Endothelial cell of umbilical vein (primary cell): ENCODE measurements around the gene NR2F2. TPM values are rescaled to one million over a fixed set of nuclear protein-coding genes. Genes with fewer than 3 reads are reported as not detected.

ENCODE experiments used
- BruUV-seq: library from RNA; stranded (reverse); fragments of 400-500 nt; replicated peaks from 2 replicates; lab custom pipeline; 2021; lab: Mats Ljungman, UMichigan
- CTCF ChIA-PET: fragments of 300-600, 350-600 bp; sonication (Branson Sonifier 250); formaldehyde crosslinking; loops from one replicate; lab custom pipeline; 2021; ENCODE audit warnings: antibody characterized with exemption, inconsistent platforms; lab: Charles Lee
- POLR2A ChIA-PET: fragments of 300-600, 350-600 bp; sonication (Branson Sonifier 250); formaldehyde crosslinking; loops from one replicate; lab custom pipeline; 2021; ENCODE audit warnings: antibody characterized with exemption, inconsistent platforms; lab: Charles Lee
- DNase-seq: peaks from one replicate; pipeline ENCODE4 v3.0.0-alpha.2; 2011; ENCODE audit warnings: low read depth, low spot score
- FAIRE-seq: peaks from 2 replicates; lab custom pipeline; 2011; peaks lifted over from hg19 to GRCh38; lab: Jason Lieb, UNC
- H2AFZ ChIP-seq: 2 replicates; pipeline ENCODE4 v1.6.0; 2012; ENCODE audit warnings: low read depth, low read length, control low read depth, inconsistent platforms
- H3K27ac ChIP-seq: 2 replicates; pipeline ENCODE4 v1.5.1; 2011; ENCODE audit warnings: low read depth, mild to moderate bottlenecking, control low read depth, low read length, moderate library complexity; ENCODE audit not compliant: insufficient read depth
- H3K27me3 ChIP-seq, 2 experiments: 2 replicates each; pipeline versions ENCODE4 v1.6.0 to v1.6.1; 2011; ENCODE audit warnings: low read length in 2 of 2, mixed read lengths in 1 of 2; ENCODE audit not compliant: control insufficient read depth in 2 of 2, insufficient read depth in 2 of 2
- H3K36me3 ChIP-seq, 2 experiments: 2 replicates in 1 of 2; 3 replicates in 1 of 2; pipeline ENCODE4 v1.5.1; 2011; ENCODE audit warnings: low read length in 2 of 2, mild to moderate bottlenecking in 1 of 2, moderate library complexity in 1 of 2; ENCODE audit not compliant: control insufficient read depth in 2 of 2, insufficient read depth in 2 of 2; ENCODE audit errors: extremely low read depth in 1 of 2
- H3K4me1 ChIP-seq: 3 replicates; pipeline ENCODE4 v1.5.1; 2011; ENCODE audit warnings: mild to moderate bottlenecking, low read length; ENCODE audit not compliant: control insufficient read depth, insufficient read depth; ENCODE audit errors: extremely low read depth
- H3K4me2 ChIP-seq: 2 replicates; pipeline ENCODE4 v1.6.1; 2011; ENCODE audit warnings: low read length, control low read depth, mixed read lengths; ENCODE audit not compliant: insufficient read depth
- H3K4me3 ChIP-seq, 3 experiments: fragments of 200-600 bp in 1 of 3; sonication (generic), shearing (Covaris generic) in 1 of 3; replicated peaks in 1 of 3; 2 replicates each; pipeline ENCODE4 v1.5.1; 2011 to 2016; ENCODE audit warnings: control low read depth in 3 of 3, low read length in 3 of 3, mild to moderate bottlenecking in 2 of 3, inconsistent platforms in 1 of 3, low read depth in 1 of 3, moderate library complexity in 1 of 3; ENCODE audit not compliant: insufficient read depth in 1 of 3
- H3K79me2 ChIP-seq: 2 replicates; pipeline ENCODE4 v1.6.0; 2012; ENCODE audit warnings: low read length, inconsistent platforms; ENCODE audit not compliant: control insufficient read depth, insufficient read depth
- H3K9ac ChIP-seq: replicated peaks from 2 replicates; pipeline ENCODE3; 2011; ENCODE audit warnings: low read length, control low read depth; ENCODE audit not compliant: insufficient read depth; ENCODE audit errors: extremely low read depth
- H3K9me1 ChIP-seq: replicated peaks from 3 replicates; pipeline ENCODE4 v1.6.0; 2011; ENCODE audit warnings: mild to moderate bottlenecking, low read length; ENCODE audit not compliant: control insufficient read depth, insufficient read depth; ENCODE audit errors: extremely low read depth
- H3K9me3 ChIP-seq: replicated peaks from 2 replicates; pipeline ENCODE4 v1.5.1; 2012; ENCODE audit warnings: low read length, inconsistent platforms; ENCODE audit not compliant: control insufficient read depth, insufficient read depth
- H4K20me1 ChIP-seq: replicated peaks from 2 replicates; pipeline ENCODE3; 2011; ENCODE audit warnings: mild to moderate bottlenecking, low read length; ENCODE audit not compliant: control insufficient read depth, insufficient read depth; ENCODE audit errors: extremely low read depth
- EZH2 ChIP-seq: IDR thresholded peaks from 2 replicates; pipeline ENCODE4 v1.6.1; 2012; ENCODE audit warnings: borderline replicate concordance, low read depth, mild to moderate bottlenecking, moderate library complexity, low read length, inconsistent platforms; ENCODE audit not compliant: severe bottlenecking
- FOS ChIP-seq: IDR thresholded peaks from 2 replicates; pipeline ENCODE4 v1.6.1; 2011; ENCODE audit warnings: mild to moderate bottlenecking, low read length, moderate library complexity, borderline replicate concordance; ENCODE audit not compliant: insufficient read depth
- GATA2 ChIP-seq: IDR thresholded peaks from 2 replicates; pipeline ENCODE4 v1.7.0; 2011; ENCODE audit warnings: low read depth, mild to moderate bottlenecking, moderate library complexity, mixed read lengths, low read length; ENCODE audit not compliant: insufficient read length, insufficient read depth
- JUN ChIP-seq: IDR thresholded peaks from 2 replicates; pipeline ENCODE4 v1.6.1; 2011; ENCODE audit warnings: borderline replicate concordance, low read depth; ENCODE audit not compliant: insufficient read length, insufficient read depth
- MYC ChIP-seq: IDR thresholded peaks from one replicate; pipeline ENCODE4 v1.6.1; 2011; ENCODE audit warnings: mild to moderate bottlenecking, low read depth, low read length
- POLR2A ChIP-seq: IDR thresholded peaks from 2 replicates; pipeline ENCODE4 v1.6.1; 2012; ENCODE audit warnings: low read depth, mild to moderate bottlenecking, control low read depth, low read length
- POLR2AphosphoS5 ChIP-seq: IDR thresholded peaks from 2 replicates; pipeline ENCODE4 v1.6.1; 2012; ENCODE audit warnings: low read depth, mild to moderate bottlenecking, control low read depth, low read length, moderate library complexity; ENCODE audit not compliant: insufficient read depth
- dilution Hi-C: fragments of 300-500 bp; cut with MboI; formaldehyde crosslinking; loops from one replicate; pipeline ENCODE4 v1.15.0; 2019; ENCODE audit warnings: low sequenced_read_pairs; ENCODE audit not compliant: extremely low pct_ligation_motif_present
- intact Hi-C: fragments of 100-400 bp; cut with micrococcal nuclease; formaldehyde crosslinking; loops from one replicate; pipeline ENCODE4 v1.10.0; 2022
- polyA plus RNA-seq, 4 experiments: library from polyadenylated mRNA; depleted of rRNA in 3 of 4; stranded (reverse) in 3 of 4; unstranded in 1 of 4; fragments of >200 nt; gene quantifications; 2 replicates each; pipeline versions ENCODE4 v1.2.1 to v1.2.3, GENCODE V29; 2011 to 2012; ENCODE audit warnings: missing spikeins in 1 of 4
- total RNA-seq: library from RNA; stranded (reverse); gene quantifications from 2 replicates; pipeline ENCODE4 v1.2.3, GENCODE V29; 2021

NR2F2 gene
- total and polyA plus RNA-seq, 2 donors (not counting 3 experiments of a cell fraction or from before 2014, with no cell fraction given), result 105 to 182 TPM

DNA sequence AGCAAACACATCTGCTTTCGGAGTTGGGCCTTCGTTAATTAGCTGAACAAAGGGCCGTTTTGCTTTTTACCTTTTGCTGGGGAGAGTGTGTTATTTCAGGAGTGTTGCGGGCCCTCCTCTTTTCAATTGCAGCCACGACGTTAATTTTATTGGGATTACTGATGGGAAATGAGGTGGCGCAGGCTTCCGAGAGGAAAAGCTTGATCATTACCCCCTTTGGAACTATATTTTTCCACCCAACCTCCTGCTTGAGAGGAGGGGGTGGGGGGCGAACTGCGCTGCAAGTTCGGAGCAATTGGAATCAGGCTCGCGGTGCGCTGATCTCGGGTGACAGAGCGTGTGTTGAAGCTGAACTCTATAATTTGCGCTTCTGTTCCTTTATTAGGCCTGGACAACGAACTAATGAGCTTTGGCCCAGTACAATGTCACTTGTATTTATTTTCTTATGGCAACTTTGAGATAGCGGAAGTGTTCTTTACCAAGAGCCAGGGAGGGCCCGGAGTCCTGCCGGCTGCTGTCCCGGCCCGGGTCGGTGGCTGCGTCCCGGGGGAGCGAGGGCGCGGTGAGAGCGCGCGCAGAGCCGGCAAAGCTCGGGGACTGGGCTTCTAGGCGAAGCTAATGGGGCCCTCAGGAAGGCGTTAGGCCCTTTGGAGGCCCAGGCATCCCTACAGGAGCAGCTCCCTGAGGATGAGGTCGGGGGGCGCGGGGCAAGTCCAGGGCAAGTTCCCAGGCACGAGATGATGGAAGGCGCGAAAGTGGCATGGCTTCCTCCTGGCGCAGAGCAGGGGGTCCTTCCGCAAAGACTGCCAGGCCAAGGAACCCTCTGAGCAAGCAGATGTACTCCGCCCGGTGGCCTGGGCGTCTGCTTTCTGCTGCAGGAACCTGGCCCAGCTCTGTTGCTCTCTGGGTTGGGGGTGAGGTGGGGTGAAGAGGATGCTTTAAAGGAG lies 12.9 kb downstream of the NR2F2 start:
- Histone ChIP-seq H3K27me3 (no peaks in the 10 kb centered on the region), H3K9ac (peak overlapping the region; percentile 83), H3K36me3 (peaks cover 6 to 12% of the 10 kb centered on the region in 2 experiments), H2AFZ (no peak overlapping the region), H3K4me1 (peaks cover 59% of the 10 kb centered on the region), H3K27ac (peak overlapping the region; percentile 87), H3K4me2 (peak overlapping the region; percentile 94), H3K4me3 (peak overlapping the region; percentile 56 to 99 (median 74)), H3K79me2 (peaks cover 100% of the 10 kb centered on the region), H3K9me3 (no peaks in the 10 kb centered on the region), H3K9me1 (no peaks in the 10 kb centered on the region), H4K20me1 (no peaks in the 10 kb centered on the region)
- TF ChIP-seq MYC, result no peak
- TF ChIP-seq GATA2, result peak; percentile 22
- no peak for TF ChIP-seq JUN
- TF ChIP-seq POLR2AphosphoS5, result peak; percentile 18
- TF ChIP-seq POLR2A, result peak; percentile 32
- TF ChIP-seq FOS, result peak; percentile 50
- TF ChIP-seq EZH2, result no peak
- POLR2A ChIA-PET, result interaction anchor here (1.1 to 1.2 kb wide), 2 partner anchors 10 to 16 kb away, joined by 3 to 4 read pairs; no protein-coding TSS in a partner anchor
- no peak for FAIRE-seq
- CTCF ChIA-PET, result interaction anchor here (1.0 to 4.3 kb wide), 4 partner anchors 11 to 1058 kb away, joined by 3 to 37 read pairs (median 12); partner anchors contain the start of gene NR2F2
- DNase-seq, result peak; percentile 69
- BruUV-seq, result no TSS peak
- dilution Hi-C loops (loop anchor here (25.0 kb wide), 1 partner anchor 1031 kb away; no protein-coding TSS in a partner anchor), intact Hi-C loops (loop anchor here (1.0 to 5.0 kb wide), 4 partner anchors 13 to 1931 kb away; partner anchors contain the start of gene NR2F2)
